A549 (cell line): Measurements from ENCODE around the gene SERPINB2.

Experiments
- CHD2 ChIP-seq: fragments of 150-350 bp; IDR thresholded peaks from 2 replicates; pipeline ENCODE4 v1.6.1; 2014; ENCODE audit warnings: low read length; ENCODE audit not compliant: partially characterized antibody
- ESRRA ChIP-seq: fragments of 150-350 bp; IDR thresholded peaks from 2 replicates; pipeline ENCODE4 v1.6.1; 2014; ENCODE audit warnings: mild to moderate bottlenecking, low read length, borderline replicate concordance
- GATA3 ChIP-seq: IDR thresholded peaks from 2 replicates; pipeline ENCODE4 v1.6.1; 2012; ENCODE audit warnings: borderline replicate concordance
- HOXA7 ChIP-seq: fragments of 250-450 bp; sonication (Bioruptor Pico); IDR thresholded peaks from 2 replicates; pipeline ENCODE4 v1.5.0; 2020; ENCODE audit warnings: mild to moderate bottlenecking, moderate library complexity
- JUNB ChIP-seq: fragments of >200 bp; sonication (Bioruptor Twin); formaldehyde crosslinking; IDR thresholded peaks from 2 replicates; pipeline ENCODE4 v1.6.1; 2016
- MAFK ChIP-seq: fragments of 450-650 bp; IDR thresholded peaks from 2 replicates; pipeline ENCODE4 v1.6.1; 2014; ENCODE audit not compliant: partially characterized antibody
- RARB ChIP-seq: fragments of 250-450 bp; sonication (Bioruptor Pico); IDR thresholded peaks from 2 replicates; pipeline ENCODE4 v1.8.0; 2021; ENCODE audit warnings: mild to moderate bottlenecking, moderate library complexity
- RCOR1 ChIP-seq: fragments of 150-350 bp; IDR thresholded peaks from 2 replicates; pipeline ENCODE4 v1.6.1; 2014; ENCODE audit warnings: antibody characterized with exemption, low read length, low read depth
- ZSCAN20 ChIP-seq: fragments of 250-450 bp; sonication (Bioruptor Pico); IDR thresholded peaks from 2 replicates; pipeline ENCODE4 v1.8.0; 2022; ENCODE audit warnings: mild to moderate bottlenecking, moderate library complexity
- TF ChIP-seq, protein P1 (sequence below): fragments of >200 bp; sonication (Bioruptor Twin); formaldehyde crosslinking; IDR thresholded peaks from 3 replicates; pipeline ENCODE4 v1.5.1; 2016
- TF ChIP-seq, protein P2 (sequence below): fragments of 450-650 bp; IDR thresholded peaks from 2 replicates; pipeline ENCODE4 v1.6.1; 2014; ENCODE audit warnings: antibody characterized with exemption

DNA sequence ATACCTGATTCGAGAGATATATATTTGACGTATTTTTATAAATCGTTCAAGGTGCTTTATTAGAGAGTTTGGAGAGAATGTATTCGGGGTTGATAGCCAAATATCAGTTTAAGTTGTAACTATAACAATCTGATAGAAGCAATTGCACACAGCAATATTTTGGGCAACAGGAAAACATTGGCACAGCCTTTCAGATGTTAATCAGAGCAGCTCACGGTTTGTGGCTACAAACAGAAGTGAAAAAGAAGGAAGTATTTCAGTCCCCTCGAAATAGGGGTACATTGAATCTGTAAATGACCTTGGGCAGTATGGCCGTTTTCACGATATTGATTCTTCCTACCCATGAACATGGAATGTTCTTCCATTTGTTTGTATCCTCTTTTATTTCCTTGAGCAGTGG lies 40.8 kb downstream of the SERPINB2 start:
- TF ChIP-seq ESRRA, result no peak
- no peak for TF ChIP-seq ZSCAN20 (CRISPR knock-in tag)
- TF ChIP-seq, protein P1, sequence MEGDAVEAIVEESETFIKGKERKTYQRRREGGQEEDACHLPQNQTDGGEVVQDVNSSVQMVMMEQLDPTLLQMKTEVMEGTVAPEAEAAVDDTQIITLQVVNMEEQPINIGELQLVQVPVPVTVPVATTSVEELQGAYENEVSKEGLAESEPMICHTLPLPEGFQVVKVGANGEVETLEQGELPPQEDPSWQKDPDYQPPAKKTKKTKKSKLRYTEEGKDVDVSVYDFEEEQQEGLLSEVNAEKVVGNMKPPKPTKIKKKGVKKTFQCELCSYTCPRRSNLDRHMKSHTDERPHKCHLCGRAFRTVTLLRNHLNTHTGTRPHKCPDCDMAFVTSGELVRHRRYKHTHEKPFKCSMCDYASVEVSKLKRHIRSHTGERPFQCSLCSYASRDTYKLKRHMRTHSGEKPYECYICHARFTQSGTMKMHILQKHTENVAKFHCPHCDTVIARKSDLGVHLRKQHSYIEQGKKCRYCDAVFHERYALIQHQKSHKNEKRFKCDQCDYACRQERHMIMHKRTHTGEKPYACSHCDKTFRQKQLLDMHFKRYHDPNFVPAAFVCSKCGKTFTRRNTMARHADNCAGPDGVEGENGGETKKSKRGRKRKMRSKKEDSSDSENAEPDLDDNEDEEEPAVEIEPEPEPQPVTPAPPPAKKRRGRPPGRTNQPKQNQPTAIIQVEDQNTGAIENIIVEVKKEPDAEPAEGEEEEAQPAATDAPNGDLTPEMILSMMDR, result no peak
- no peak for TF ChIP-seq GATA3
- TF ChIP-seq CHD2, result no peak
- no peak for TF ChIP-seq JUNB
- TF ChIP-seq, protein P2, sequence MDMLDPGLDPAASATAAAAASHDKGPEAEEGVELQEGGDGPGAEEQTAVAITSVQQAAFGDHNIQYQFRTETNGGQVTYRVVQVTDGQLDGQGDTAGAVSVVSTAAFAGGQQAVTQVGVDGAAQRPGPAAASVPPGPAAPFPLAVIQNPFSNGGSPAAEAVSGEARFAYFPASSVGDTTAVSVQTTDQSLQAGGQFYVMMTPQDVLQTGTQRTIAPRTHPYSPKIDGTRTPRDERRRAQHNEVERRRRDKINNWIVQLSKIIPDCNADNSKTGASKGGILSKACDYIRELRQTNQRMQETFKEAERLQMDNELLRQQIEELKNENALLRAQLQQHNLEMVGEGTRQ, result no peak
- no peak for TF ChIP-seq RCOR1
- no peak for TF ChIP-seq MAFK
- TF ChIP-seq RARB (CRISPR knock-in tag), result no peak
- TF ChIP-seq HOXA7, result no peak
